Hematopoietic multipotent progenitor cell treated with erythropoietin and hydrocortisone succinate and interleukin-3 and kit ligand, for 4 days (in vitro differentiated cells): ENCODE data around the gene PARD3.

ENCODE experiments used
- DNase-seq: peaks from one replicate; pipeline ENCODE4 v3.0.0-alpha.2; 2015

PARD3 gene

DNA sequence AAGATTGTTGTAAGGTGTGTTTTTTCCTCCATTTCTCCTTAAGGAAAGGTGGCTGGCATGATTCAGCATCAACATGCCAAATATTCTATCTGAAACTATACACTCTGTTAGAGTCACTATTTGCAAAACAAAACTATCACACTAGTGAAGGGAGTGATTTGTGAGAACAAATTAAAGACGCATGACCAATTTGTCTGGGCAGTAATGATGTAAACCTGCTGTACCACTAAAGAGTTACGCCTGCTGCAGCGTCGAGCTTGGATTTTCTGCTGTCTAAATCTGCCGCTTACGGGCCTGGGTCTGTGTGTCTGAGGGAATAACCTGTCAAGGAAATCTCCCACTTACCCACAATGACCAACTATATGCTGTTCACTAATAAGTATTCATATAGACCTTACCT lies 648.3 kb downstream of the PARD3 start:
- DNase-seq: no peak

- no peak for DNase-seq
Observed at GRCh38 chr10:34166354-34166753, 648.7 kb downstream of the PARD3 start.

- DNase-seq: no peak
Observed at GRCh38 chr10:34164029-34164428, 651.1 kb downstream of the PARD3 start.

DNA sequence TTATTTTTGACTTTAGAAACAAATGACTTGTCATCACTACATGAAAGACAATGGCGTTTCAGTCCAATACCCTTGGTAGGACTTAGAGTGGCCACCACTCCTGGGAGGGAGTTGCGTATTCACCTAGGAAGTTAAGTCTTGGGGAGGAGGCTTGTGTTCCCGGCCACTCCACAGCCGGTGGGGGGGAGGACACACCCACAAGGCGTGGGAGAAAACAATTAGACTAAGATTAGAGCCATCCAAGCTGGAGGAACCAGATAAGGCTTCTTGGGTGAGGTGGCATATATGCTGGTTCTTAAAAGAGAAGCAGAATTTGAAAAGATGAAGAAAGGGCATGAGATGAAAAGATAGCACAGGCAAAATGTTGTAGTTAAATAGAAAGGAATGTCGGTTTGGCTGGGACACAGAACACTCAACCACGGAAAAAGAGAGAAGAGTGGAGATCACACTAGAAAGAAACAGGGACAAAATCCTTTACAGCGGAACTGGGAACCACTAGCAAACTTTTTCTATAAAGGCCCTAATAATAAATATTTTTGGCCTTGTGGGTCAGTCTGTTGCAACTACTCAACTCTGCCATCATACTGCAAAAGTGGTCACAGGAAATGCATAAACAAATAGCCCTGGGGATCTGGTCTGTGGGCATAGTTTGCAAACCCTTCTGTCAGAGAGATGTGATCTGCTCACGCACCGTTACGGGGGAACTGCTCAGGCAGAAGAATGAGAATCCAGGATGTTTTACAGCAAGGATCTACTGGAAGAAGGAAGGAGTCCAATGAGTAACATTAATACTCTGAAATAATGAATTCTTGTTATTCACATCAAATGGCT lies 651.8 kb downstream of the PARD3 start:
- peak; percentile 95 for DNase-seq

- peak; percentile 65 for DNase-seq
Observed at GRCh38 chr10:34161777-34162370, 653.2 kb downstream of the PARD3 start.

DNA sequence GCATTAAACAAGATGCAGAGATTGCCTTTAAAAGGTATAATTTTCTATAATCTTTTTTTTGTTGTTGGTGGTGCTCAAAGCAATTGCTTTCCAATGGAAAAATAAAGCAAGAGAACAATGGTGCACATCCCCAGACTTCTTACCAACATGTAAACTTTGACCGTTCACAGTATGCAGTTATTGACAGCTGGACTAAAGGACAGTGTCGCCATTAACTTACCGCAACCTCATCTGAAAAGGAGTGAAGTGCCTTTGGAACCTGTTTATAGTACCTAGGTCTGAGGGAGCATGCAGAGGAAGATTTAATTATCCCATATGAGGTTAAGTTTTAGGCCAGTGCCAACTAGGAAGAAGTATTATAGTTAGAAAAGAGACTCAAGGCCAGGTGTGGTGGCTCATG lies 654.5 kb downstream of the PARD3 start:
- DNase-seq: no peak

DNA sequence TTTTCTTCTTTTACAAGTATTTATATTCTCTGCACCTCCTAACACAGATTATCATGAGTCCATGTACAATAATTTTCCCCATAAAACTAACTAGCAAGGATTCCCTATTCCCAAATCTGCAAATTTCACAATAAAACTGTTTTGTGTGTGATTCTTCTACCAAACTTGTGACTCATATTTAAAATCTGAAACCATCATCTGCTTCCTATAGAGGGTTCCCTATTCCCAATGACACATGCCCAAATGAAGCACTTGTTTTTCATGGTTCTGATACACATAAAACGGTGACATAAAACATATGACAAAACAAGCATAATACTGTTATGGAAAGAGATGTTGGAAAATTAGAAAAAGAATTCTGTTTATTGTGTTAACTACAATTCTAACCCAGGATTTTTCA lies 657.6 kb downstream of the PARD3 start:
- no peak for DNase-seq

DNA sequence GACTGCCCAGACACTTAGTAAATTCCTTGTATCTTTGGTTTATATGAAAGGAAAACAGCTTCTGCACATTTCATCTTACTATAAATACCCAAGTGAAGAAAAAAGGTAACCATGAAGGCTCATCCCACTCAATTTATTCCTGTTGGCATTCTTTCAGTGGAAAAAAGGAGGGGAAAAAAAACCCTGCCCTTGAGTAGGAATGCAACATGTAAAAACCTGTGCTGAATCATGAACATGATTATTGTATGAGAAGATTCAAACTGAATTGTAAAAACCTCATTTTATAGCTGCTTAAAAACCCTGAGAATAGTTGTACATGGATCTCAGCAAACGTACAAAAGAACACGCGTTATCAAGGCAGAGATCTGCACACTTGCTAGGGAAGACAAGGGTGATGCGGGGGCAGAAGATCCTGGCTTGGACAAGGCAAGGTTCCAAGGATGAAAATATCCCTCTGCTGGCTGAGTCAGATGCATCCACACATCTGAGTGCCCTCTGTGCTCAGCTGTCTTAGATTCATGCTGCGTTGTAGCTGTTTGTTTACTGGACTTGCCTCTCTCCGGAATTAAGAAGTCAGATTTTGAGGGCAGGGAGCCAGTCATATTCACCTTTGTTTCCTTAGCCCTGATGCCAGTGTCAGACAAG lies 658.2 kb downstream of the PARD3 start:
- DNase-seq: peak; percentile 5

DNA sequence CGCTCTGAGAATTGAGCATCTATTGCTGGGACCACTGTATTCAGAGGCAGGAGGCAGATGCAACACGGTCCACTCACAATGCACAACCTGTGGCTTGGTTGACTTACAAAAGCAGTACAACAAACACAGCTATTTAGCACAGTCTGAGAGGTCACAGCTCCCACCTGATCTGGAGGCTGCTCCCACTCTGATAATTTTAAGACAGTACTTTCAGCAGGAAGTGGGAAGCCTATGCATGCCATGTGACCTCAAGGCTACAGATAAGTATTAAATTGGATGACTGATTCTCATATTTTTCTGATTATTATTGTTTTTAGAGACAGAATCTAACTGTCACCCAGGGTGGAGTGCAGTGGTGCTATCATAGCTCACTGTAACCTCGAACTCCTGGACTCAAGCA lies 659.3 kb downstream of the PARD3 start:
- peak; percentile 60 for DNase-seq

GRCh38 chr10:34154383-34154900 lies 660.7 kb downstream of the PARD3 start:
- no peak for DNase-seq

DNA sequence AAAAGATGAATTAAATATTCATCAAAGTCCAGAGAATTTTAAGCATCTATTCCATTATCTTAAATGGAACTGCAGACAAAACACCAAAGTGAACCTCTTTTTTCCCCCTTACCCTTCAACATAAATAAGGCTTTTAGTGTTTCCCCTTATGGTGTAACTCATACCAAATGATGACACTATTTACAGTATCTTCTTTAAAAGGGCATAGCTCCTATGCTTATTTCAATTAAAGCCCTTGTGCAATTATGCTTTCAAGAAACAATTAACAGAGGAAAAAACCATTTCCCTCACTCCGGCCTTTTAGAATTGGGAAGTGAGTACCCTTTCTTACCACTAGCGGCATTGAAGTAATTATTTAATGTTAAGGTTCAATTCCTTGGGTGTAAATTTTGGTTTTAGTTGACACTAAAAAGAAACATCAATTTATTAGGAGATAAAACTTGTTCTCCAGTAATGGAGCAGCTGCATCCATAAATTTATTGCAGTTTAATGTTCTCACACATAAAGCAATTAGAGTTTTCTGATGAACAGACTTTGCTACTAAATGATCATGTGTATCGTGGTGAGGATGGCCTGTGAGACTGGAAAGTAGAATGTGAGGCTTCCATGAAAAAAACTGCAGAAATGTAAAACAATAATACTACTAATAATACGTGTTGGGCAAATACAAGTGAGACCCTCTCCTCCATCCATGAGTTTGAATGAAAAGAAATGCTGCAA lies 661.3 kb downstream of the PARD3 start:
- no peak for DNase-seq

GRCh38 chr10:34152434-34152833 lies 662.7 kb downstream of the PARD3 start:
- DNase-seq: no peak

GRCh38 chr10:34151931-34152330 lies 663.2 kb downstream of the PARD3 start:
- no peak for DNase-seq

DNA sequence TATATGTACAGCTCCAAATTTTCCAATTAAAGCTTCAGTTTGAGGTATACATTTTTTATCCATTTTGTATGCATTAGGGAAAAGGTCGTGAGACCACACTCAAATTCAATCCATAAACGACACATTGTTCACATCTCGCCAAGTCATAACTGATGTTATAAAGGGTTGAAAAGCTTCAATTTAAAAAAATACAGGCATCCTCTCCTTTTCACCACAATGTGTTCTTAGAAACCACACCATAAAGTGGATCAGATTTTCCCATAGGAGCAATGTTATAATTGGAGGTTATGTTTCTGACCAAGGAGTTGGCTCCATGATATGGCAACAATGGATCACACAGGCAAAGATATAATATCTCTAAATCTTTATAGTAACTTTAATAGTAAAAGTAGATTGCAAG lies 663.6 kb downstream of the PARD3 start:
- no peak for DNase-seq

- DNase-seq: no peak
Observed at GRCh38 chr10:34150103-34150502, 665.0 kb downstream of the PARD3 start.

GRCh38 chr10:34148305-34148657 lies 666.8 kb downstream of the PARD3 start:
- DNase-seq: no peak

DNA sequence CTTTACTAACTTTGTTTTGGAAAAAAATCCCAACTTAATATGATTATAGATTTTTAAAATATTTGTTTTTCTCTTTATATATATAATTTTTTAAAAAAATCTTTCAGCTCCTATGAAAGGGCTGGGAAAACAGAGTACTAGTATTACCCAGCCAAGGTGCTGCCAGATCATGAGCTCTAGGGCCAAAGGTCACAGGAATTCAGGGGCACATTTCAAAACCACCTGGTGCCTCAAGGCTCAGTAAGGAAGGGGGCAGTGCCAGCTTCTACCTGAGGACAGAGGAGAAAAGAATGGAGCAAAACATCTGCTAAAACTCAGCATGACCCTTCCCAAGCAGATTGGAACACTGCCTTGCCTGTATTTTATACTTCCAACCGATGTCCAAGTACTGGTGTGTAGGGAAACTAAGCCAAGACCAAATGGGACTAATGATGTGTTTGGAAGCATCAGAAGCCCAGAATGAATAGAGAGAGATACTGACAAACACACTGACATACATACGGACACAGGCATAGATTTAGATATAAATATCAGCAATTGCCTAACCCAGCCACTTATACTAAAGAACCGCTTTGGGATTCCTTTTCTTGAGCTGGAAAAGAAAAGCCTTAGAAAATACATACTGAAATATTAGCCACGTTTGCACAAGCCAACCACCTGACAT lies 667.3 kb downstream of the PARD3 start:
- no peak for DNase-seq

GRCh38 chr10:34145715-34146114 lies 669.4 kb downstream of the PARD3 start:
- DNase-seq: no peak

GRCh38 chr10:34143466-34143865 lies 671.6 kb downstream of the PARD3 start:
- DNase-seq: no peak

DNA sequence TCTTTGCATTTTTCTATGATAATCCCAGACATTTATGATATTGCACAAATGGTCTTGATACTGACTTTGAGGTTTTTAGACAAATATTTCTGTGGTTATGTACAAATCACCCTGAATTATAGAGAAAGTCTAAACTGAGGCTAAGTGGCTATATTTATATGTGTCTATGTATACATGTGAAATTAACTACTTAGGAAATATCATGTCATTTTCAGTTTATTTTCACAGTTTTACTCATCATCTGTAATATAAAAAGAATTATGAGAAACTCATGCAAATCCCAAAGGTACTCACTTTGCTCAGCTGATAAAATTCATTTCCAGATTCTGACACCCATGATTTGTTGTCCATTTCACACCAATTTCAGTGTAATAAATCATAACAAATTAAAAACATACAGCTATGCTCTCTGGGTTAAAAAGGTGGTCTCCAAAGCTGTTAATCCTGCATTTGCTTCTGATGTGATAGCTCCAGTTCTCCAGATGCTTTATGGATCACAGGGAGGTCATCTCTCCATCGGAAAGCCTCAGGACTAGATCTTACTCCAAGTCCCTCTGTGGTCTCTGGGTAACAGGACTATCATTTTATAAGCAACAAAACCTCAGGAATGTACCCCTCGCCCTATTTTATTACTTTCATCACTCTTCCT lies 673.9 kb downstream of the PARD3 start:
- no peak for DNase-seq

DNA sequence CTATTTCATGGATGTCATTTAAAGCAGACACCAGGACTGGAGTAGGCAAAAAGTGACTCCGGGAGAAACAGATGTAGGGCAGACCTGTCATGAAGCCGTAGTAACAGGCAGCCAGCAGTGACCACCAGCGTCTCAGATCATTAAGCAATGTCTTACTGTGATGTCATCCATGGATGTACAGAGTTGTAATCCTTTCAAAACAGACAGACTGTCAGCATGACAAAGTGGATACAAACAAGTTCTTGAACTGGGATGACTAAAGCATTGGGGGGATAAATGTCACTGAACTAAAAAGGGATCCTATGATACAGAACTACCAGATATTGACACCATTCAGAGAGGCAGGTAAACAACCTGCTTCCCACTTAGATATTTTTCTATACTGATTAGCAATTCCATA lies 675.5 kb downstream of the PARD3 start:
- no peak for DNase-seq

DNA sequence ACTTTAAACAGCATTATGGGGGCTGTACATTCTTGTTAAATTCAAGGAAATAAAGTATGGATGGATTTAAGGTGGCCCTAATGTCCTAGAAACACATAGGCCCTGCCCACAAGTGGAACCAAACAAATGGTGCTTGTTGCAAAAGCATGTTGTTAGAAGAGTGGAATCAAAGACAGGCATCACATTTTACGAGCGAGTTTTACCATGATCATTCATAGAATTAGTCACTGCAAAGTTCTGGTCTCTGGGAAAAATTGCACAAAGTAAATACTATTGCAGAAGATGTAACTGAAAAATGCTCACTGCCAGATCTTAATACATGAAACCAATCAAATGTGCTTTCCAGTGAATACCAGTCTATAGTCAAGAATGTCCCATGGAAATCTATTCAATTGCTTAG lies 677.1 kb downstream of the PARD3 start:
- no peak for DNase-seq
